ENCODE measurements around the gene CCDC141. TPM values are rescaled to one million over a fixed set of nuclear protein-coding genes. Genes with fewer than 3 reads are reported as not detected.

The CCDC141 gene
- total and polyA plus RNA-seq, 2 donors (not counting 3 experiments of a cell fraction or from before 2014, with no cell fraction given), result not detected

DNA sequence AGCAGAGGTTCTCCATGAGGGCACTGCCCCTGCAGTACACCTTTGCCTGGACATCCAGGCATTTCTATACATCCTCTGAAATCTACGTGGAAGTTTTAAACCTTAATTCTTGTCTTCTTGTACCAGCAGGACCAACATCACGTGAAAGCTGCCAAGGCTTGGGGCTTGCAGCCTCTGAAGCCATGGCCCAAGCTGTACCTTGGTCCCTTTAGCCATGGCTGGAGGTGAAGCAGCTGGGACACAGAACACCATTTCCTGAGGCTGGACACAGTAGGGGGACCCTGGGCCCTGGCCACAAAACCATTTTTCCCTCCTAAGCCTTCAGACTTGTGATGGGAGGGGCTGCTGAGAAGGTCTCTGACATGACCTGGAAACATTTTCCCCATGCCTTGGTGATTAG, 32.8 kb upstream of the CCDC141 start:
- Histone ChIP-seq H3K4me1 (ENCODE audit: control insufficient read depth, extremely low read depth, insufficient read depth, low read length) (no peaks in the 10 kb centered on the region), H3K27ac (ENCODE audit: insufficient read depth, low read depth, low read length) (no peak overlapping the region), H3K9me1 (replicated peaks; ENCODE audit: control insufficient read depth, extremely low read depth, insufficient read depth, low read length) (no peaks in the 10 kb centered on the region), H3K4me2 (ENCODE audit: insufficient read depth, low read length) (no peak overlapping the region), H3K27me3 (ENCODE audit: control insufficient read depth in 2 of 2, insufficient read depth in 2 of 2, low read length in 2 of 2) (no peaks in the 10 kb centered on the region), H3K9ac (replicated peaks; ENCODE audit: extremely low read depth, insufficient read depth, low read length) (no peak overlapping the region), H4K20me1 (replicated peaks; ENCODE audit: control insufficient read depth, extremely low read depth, insufficient read depth, low read length) (no peaks in the 10 kb centered on the region), H3K36me3 (ENCODE audit: control insufficient read depth in 2 of 2, extremely low read depth in 1 of 2, insufficient read depth in 2 of 2, low read length in 2 of 2) (no peaks in the 10 kb centered on the region), H2AFZ (ENCODE audit: low read depth, low read length) (no peak overlapping the region), H3K79me2 (ENCODE audit: control insufficient read depth, insufficient read depth, low read length) (no peaks in the 10 kb centered on the region), H3K9me3 (replicated peaks; ENCODE audit: control insufficient read depth, insufficient read depth, low read length) (no peaks in the 10 kb centered on the region), H3K4me3 (replicated peaks in 1 of 3; ENCODE audit: insufficient read depth in 1 of 3, low read depth in 1 of 3, low read length in 3 of 3) (no peak overlapping the region)
- dilution Hi-C loops (cut with MboI; ENCODE audit: extremely low pct_ligation_motif_present, low sequenced_read_pairs) (no loop called here), intact Hi-C loops (cut with micrococcal nuclease) (no loop called here)
- POLR2A ChIA-PET, result no interaction called here
- BruUV-seq (replicated peaks), result no TSS peak
- DNase-seq (ENCODE audit: low read depth, low spot score) (no peak), FAIRE-seq (no peak)
- TF ChIP-seq, protein P1, sequence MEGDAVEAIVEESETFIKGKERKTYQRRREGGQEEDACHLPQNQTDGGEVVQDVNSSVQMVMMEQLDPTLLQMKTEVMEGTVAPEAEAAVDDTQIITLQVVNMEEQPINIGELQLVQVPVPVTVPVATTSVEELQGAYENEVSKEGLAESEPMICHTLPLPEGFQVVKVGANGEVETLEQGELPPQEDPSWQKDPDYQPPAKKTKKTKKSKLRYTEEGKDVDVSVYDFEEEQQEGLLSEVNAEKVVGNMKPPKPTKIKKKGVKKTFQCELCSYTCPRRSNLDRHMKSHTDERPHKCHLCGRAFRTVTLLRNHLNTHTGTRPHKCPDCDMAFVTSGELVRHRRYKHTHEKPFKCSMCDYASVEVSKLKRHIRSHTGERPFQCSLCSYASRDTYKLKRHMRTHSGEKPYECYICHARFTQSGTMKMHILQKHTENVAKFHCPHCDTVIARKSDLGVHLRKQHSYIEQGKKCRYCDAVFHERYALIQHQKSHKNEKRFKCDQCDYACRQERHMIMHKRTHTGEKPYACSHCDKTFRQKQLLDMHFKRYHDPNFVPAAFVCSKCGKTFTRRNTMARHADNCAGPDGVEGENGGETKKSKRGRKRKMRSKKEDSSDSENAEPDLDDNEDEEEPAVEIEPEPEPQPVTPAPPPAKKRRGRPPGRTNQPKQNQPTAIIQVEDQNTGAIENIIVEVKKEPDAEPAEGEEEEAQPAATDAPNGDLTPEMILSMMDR (IDR thresholded peaks at IDR 0.05; ENCODE audit: extremely low read depth in 1 of 2, insufficient read depth in 1 of 2, low read depth in 1 of 2, low read length in 2 of 2), result no peak
- TF ChIP-seq MYC (IDR thresholded peaks at IDR 0.05; ENCODE audit: low read depth, low read length) (no peak), POLR2A (IDR thresholded peaks at IDR 0.05; ENCODE audit: low read depth, low read length) (no peak), POLR2AphosphoS5 (IDR thresholded peaks at IDR 0.05; ENCODE audit: insufficient read depth, low read depth, low read length) (no peak), FOS (IDR thresholded peaks at IDR 0.05; ENCODE audit: borderline replicate concordance, insufficient read depth, low read length) (no peak), EZH2 (IDR thresholded peaks at IDR 0.05; ENCODE audit: borderline replicate concordance, low read depth, low read length, severe bottlenecking) (no peak)
- CTCF ChIA-PET, result interaction anchor here (1.0 kb wide), 1 partner anchor 14 kb away, joined by 3 read pairs; no protein-coding TSS in a partner anchor

DNA sequence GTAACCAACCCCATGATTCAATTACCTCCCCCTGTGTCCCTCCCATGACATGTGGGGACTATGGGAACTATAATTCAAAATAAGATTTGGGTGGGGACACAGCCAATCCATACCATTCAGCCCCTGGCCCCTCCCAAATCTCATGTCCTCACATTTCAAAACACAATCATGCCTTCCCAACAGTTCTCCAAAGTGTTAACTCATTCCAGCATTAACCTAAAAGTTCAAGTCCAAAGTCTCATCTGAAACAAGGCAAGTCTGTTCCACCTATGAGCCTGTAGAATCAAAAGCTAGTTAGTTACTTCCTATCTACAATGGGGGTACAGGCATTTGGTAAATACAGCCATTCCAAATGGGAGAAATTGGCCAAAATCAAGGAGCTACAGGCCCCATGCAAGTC, 32.0 kb upstream of the CCDC141 start:
- dilution Hi-C loops (cut with MboI; ENCODE audit: extremely low pct_ligation_motif_present, low sequenced_read_pairs), result no loop called here
- intact Hi-C loops (cut with micrococcal nuclease), result no loop called here

More for the DNA sequence above, 32.0 kb upstream of the CCDC141 start:
- Histone ChIP-seq H3K9me1 (replicated peaks; ENCODE audit: control insufficient read depth, extremely low read depth, insufficient read depth, low read length) (no peaks in the 10 kb centered on the region), H3K79me2 (ENCODE audit: control insufficient read depth, insufficient read depth, low read length) (no peaks in the 10 kb centered on the region), H3K36me3 (ENCODE audit: control insufficient read depth in 2 of 2, extremely low read depth in 1 of 2, insufficient read depth in 2 of 2, low read length in 2 of 2) (no peaks in the 10 kb centered on the region), H2AFZ (ENCODE audit: low read depth, low read length) (no peak overlapping the region), H3K4me3 (replicated peaks in 1 of 3; ENCODE audit: insufficient read depth in 1 of 3, low read depth in 1 of 3, low read length in 3 of 3) (no peak overlapping the region), H3K27ac (ENCODE audit: insufficient read depth, low read depth, low read length) (no peak overlapping the region), H3K4me2 (ENCODE audit: insufficient read depth, low read length) (no peak overlapping the region), H3K27me3 (ENCODE audit: control insufficient read depth in 2 of 2, insufficient read depth in 2 of 2, low read length in 2 of 2) (no peaks in the 10 kb centered on the region), H3K4me1 (ENCODE audit: control insufficient read depth, extremely low read depth, insufficient read depth, low read length) (no peaks in the 10 kb centered on the region), H3K9me3 (replicated peaks; ENCODE audit: control insufficient read depth, insufficient read depth, low read length) (no peaks in the 10 kb centered on the region), H4K20me1 (replicated peaks; ENCODE audit: control insufficient read depth, extremely low read depth, insufficient read depth, low read length) (no peaks in the 10 kb centered on the region), H3K9ac (replicated peaks; ENCODE audit: extremely low read depth, insufficient read depth, low read length) (no peak overlapping the region)
- FAIRE-seq, result no peak
- CTCF ChIA-PET, result interaction anchor here (1.0 kb wide), 1 partner anchor 14 kb away, joined by 3 read pairs; no protein-coding TSS in a partner anchor
- TF ChIP-seq, protein P2, sequence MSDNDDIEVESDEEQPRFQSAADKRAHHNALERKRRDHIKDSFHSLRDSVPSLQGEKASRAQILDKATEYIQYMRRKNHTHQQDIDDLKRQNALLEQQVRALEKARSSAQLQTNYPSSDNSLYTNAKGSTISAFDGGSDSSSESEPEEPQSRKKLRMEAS (IDR thresholded peaks at IDR 0.05; ENCODE audit: insufficient read depth, insufficient read length), result no peak
- TF ChIP-seq JUN (IDR thresholded peaks at IDR 0.05; ENCODE audit: borderline replicate concordance, insufficient read depth, insufficient read length, low read depth) (no peak), POLR2A (IDR thresholded peaks at IDR 0.05; ENCODE audit: low read depth, low read length) (no peak), EZH2 (IDR thresholded peaks at IDR 0.05; ENCODE audit: borderline replicate concordance, low read depth, low read length, severe bottlenecking) (no peak), POLR2AphosphoS5 (IDR thresholded peaks at IDR 0.05; ENCODE audit: insufficient read depth, low read depth, low read length) (no peak), MYC (IDR thresholded peaks at IDR 0.05; ENCODE audit: low read depth, low read length) (no peak), FOS (IDR thresholded peaks at IDR 0.05; ENCODE audit: borderline replicate concordance, insufficient read depth, low read length) (no peak), GATA2 (IDR thresholded peaks at IDR 0.05; ENCODE audit: insufficient read depth, insufficient read length, low read depth, low read length) (no peak)
- TF ChIP-seq, protein P1 (IDR thresholded peaks at IDR 0.05; ENCODE audit: extremely low read depth in 1 of 2, insufficient read depth in 1 of 2, low read depth in 1 of 2, low read length in 2 of 2), result no peak
- POLR2A ChIA-PET, result no interaction called here
- no TSS peak for BruUV-seq (replicated peaks)
- no peak for DNase-seq (ENCODE audit: low read depth, low spot score)

All from endothelial cell of umbilical vein (primary cell).